Endothelial cell of umbilical vein (primary cell): ENCODE measurements around the gene MRPL34.

Experiments used
- CTCF ChIP-seq, 2 donors: IDR thresholded peaks; 1 replicate in 1 of 2; 2 replicates in 1 of 2; pipeline ENCODE4 v1.5.1; 2011; ENCODE audit warnings: low read length in 2 of 2, mild to moderate bottlenecking in 2 of 2, moderate library complexity in 2 of 2, control low read depth in 1 of 2, inconsistent platforms in 1 of 2, low read depth in 1 of 2; ENCODE audit not compliant: insufficient read depth in 1 of 2; ENCODE audit errors: extremely low read depth in 1 of 2
- EZH2 ChIP-seq: IDR thresholded peaks from 2 replicates; pipeline ENCODE4 v1.6.1; 2012; ENCODE audit warnings: borderline replicate concordance, low read depth, mild to moderate bottlenecking, moderate library complexity, low read length, inconsistent platforms; ENCODE audit not compliant: severe bottlenecking
- GATA2 ChIP-seq: IDR thresholded peaks from 2 replicates; pipeline ENCODE4 v1.7.0; 2011; ENCODE audit warnings: low read depth, mild to moderate bottlenecking, moderate library complexity, mixed read lengths, low read length; ENCODE audit not compliant: insufficient read length, insufficient read depth
- JUN ChIP-seq: IDR thresholded peaks from 2 replicates; pipeline ENCODE4 v1.6.1; 2011; ENCODE audit warnings: borderline replicate concordance, low read depth; ENCODE audit not compliant: insufficient read length, insufficient read depth
- MAX ChIP-seq: IDR thresholded peaks from 2 replicates; pipeline ENCODE4 v1.6.1; 2011; ENCODE audit not compliant: insufficient read depth, insufficient read length
- MYC ChIP-seq: IDR thresholded peaks from one replicate; pipeline ENCODE4 v1.6.1; 2011; ENCODE audit warnings: mild to moderate bottlenecking, low read depth, low read length
- POLR2A ChIP-seq: IDR thresholded peaks from 2 replicates; pipeline ENCODE4 v1.6.1; 2012; ENCODE audit warnings: low read depth, mild to moderate bottlenecking, control low read depth, low read length
- POLR2AphosphoS5 ChIP-seq: IDR thresholded peaks from 2 replicates; pipeline ENCODE4 v1.6.1; 2012; ENCODE audit warnings: low read depth, mild to moderate bottlenecking, control low read depth, low read length, moderate library complexity; ENCODE audit not compliant: insufficient read depth

GRCh38 chr19:17321655-17322489, 16.2 kb downstream of the MRPL34 start:
- TF ChIP-seq EZH2, result no peak
- TF ChIP-seq CTCF (IDR thresholded peaks at IDR 0.05; ENCODE audit: extremely low read depth in 1 of 2, insufficient read depth in 1 of 2, low read depth in 1 of 2, low read length in 2 of 2), result no peak
- TF ChIP-seq JUN, result no peak
- no peak for TF ChIP-seq MAX
- no peak for TF ChIP-seq POLR2AphosphoS5
- TF ChIP-seq GATA2, result no peak
- TF ChIP-seq POLR2A, result no peak
- no peak for TF ChIP-seq MYC
